Ishikawa (cell line): ENCODE results near the gene DNASE1L3.

Source experiments
- CEBPB ChIP-seq: IDR thresholded peaks from 2 replicates; pipeline ENCODE4 v1.6.1; 2012
- CREB1 ChIP-seq: IDR thresholded peaks from 2 replicates; pipeline ENCODE4 v1.6.1; 2012; ENCODE audit warnings: low read depth
- EGR1 ChIP-seq: IDR thresholded peaks from 2 replicates; pipeline ENCODE4 v1.6.1; 2012
- EP300 ChIP-seq: IDR thresholded peaks from 2 replicates; pipeline ENCODE4 v1.6.1; 2012; ENCODE audit warnings: borderline replicate concordance
- FOXM1 ChIP-seq: IDR thresholded peaks from 2 replicates; pipeline ENCODE4 v1.6.1; 2012; ENCODE audit warnings: low read depth, borderline replicate concordance
- MAX ChIP-seq: IDR thresholded peaks from 2 replicates; pipeline ENCODE4 v1.6.1; 2012
- NFIC ChIP-seq: IDR thresholded peaks from 2 replicates; pipeline ENCODE4 v1.6.1; 2012
- RAD21 ChIP-seq: IDR thresholded peaks from 2 replicates; pipeline ENCODE4 v1.6.1; 2012; ENCODE audit warnings: low read depth
- REST ChIP-seq: IDR thresholded peaks from 2 replicates; pipeline ENCODE4 v1.6.1; 2012; ENCODE audit warnings: low read depth, mild to moderate bottlenecking
- TAF1 ChIP-seq: IDR thresholded peaks from 2 replicates; pipeline ENCODE4 v1.6.1; 2012; ENCODE audit warnings: low read depth, mild to moderate bottlenecking
- TCF12 ChIP-seq: IDR thresholded peaks from 2 replicates; pipeline ENCODE4 v1.6.1; 2012; ENCODE audit warnings: low read depth
- TEAD4 ChIP-seq: IDR thresholded peaks from 2 replicates; pipeline ENCODE4 v1.6.1; 2012
- USF1 ChIP-seq: IDR thresholded peaks from 2 replicates; pipeline ENCODE4 v1.6.1; 2012
- YY1 ChIP-seq: IDR thresholded peaks from 2 replicates; pipeline ENCODE4 v1.6.1; 2012; ENCODE audit warnings: low read depth
- ZBTB7A ChIP-seq: IDR thresholded peaks from 2 replicates; pipeline ENCODE4 v1.6.1; 2012; ENCODE audit warnings: low read depth

The DNASE1L3 gene

DNA sequence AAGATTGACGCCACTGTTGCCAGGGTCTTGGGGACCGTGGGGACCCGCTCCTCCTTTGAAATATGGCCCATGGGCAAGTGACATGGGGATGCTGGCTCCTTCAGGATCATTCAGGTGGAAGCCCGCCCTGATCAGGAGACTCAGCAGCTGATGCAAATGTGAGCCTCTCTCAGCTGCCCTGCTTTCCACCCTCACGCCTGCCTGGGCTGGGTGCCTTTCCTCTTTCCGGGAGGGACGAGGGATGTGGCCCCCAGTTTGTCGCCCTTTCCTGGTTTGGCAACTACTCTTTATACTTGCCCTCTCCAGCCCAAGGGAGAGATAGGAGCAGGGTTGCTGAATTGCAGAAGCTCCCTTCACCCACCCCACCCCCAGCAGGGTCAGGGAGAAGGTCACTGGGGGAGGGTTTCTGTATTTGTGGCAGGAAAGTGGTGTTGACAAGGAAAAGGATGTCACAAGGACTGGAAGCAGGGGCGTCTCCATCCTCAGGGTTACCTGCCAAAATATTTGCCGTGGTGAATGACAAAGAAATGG lies 21.8 kb downstream of the DNASE1L3 start:
- TF ChIP-seq FOXM1: no peak
- no peak for TF ChIP-seq RAD21
- TF ChIP-seq TAF1: no peak
- TF ChIP-seq ZBTB7A: no peak
- no peak for TF ChIP-seq NFIC
- no peak for TF ChIP-seq CREB1
- TF ChIP-seq USF1: no peak
- no peak for TF ChIP-seq EP300
- no peak for TF ChIP-seq TCF12
- TF ChIP-seq TEAD4: no peak
- no peak for TF ChIP-seq CEBPB
- TF ChIP-seq EGR1: no peak

DNA sequence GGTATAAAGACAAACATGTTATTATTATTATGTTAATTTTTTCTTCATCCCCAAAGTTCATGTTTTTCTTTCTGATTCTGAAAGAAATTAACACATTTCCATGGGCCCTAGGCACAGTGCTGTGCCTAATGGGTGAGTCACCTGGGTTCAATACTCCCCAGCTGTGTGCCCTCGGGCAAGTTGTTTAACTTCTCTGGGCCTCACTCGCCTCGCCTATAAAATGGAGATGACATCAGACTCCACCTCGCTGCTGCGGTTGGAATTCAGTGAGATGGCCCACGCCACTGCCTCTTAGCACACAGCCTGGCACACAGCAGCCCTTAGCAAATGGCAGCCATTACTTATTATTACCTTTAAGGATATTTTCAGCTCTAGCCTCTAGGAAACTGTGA lies 22.6 kb downstream of the DNASE1L3 start:
- TF ChIP-seq ZBTB7A (no peak), NFIC (no peak), FOXM1 (no peak), TAF1 (no peak), YY1 (no peak), REST (no peak), RAD21 (no peak), CEBPB (no peak), EGR1 (no peak), CREB1 (no peak), MAX (no peak), USF1 (no peak), TCF12 (no peak), EP300 (no peak), TEAD4 (no peak)

GRCh38 chr3:58184982-58185360 lies 25.8 kb downstream of the DNASE1L3 start:
- TF ChIP-seq CEBPB (no peak), CREB1 (no peak), USF1 (no peak), YY1 (no peak), ZBTB7A (no peak), EGR1 (no peak), FOXM1 (no peak), MAX (no peak), EP300 (no peak), TAF1 (no peak), RAD21 (no peak)

DNA sequence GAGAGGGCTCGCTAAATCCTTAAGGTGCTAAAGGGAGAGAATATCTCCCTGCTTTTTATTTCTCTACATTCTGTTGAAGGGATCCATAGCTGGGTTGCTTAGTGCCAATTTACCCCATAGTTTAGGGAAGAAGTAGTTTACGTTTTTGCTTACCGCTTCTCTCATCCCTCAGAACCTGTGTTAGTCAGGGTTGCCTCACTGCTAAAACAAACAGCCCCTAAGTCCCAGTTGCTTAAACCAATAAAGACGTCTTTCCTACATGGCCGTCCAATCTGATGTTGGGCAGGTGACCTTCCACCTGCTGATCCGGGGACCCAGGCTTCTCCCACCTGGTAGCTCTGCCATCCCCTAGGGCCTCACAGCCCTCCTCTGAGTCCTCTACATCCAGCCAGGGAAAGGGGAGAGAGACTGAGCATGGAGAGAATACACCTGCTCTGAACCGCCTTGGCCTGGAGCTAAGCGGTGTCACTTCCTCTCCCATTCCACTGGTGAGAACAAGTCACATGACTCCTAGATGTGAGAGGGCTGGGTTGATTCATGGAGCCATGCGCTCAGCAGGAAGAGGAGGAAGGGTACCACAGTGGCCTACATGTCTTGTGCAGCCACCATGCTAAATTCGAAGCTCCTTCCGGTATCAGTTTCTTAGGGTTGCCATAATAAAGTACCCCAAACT lies 26.3 kb downstream of the DNASE1L3 start:
- TF ChIP-seq USF1 (no peak; the same call in 1 of the 2 replicates), CEBPB (no peak), TAF1 (no peak), RAD21 (no peak), ZBTB7A (no peak), CREB1 (no peak), EGR1 (no peak), FOXM1 (no peak), EP300 (no peak), YY1 (no peak), REST (no peak), NFIC (no peak), TCF12 (no peak), TEAD4 (no peak), MAX (no peak)
